Measurements from ENCODE around the gene SRM.

The SRM gene

DNA sequence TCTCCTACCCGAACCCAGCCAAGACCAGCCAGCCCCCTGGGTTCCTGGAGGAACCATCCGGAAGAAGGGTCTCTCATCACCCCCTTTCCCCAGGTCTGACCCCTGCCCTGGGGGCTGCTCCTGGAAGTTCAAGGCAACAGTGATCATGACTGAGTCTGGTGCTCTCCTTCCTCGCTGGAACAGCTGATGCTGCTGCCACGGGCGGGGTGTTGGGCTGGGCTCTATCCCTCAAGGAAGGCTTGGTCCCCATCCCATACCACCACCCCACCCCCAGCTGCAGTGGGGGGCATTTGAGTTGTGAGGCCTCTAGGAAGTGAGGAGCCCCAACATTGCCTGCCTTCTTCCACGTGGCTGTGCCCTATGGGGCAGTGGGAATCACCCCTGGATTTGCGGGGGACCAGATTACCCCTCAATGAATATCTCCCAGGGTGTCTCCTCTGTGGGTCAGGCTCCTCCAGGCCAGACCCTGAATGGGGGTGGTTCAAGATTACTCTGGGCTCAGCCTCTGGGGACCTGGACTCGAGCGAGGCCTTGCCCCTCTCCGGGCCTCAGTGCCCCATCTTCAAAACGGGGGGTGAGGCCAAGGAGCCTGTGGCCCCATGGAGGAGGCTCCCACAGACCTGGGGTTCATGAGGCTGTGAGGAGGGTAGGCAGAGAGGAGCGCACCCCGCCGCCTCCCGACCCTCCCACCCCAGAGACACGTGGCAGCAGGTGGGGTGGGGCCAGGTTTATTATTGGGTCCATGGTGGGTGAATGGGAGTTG is 15.6 kb downstream of the SRM start (continued):
- no peak for TF ChIP-seq MZF1 (tag by site-specific recombination; IDR thresholded peaks at IDR 0.05; ENCODE audit: borderline replicate concordance)
- TF ChIP-seq ZNF529 (tag by site-specific recombination; IDR thresholded peaks at IDR 0.05; ENCODE audit: insufficient replicate concordance): no peak
- TF ChIP-seq, protein P1, sequence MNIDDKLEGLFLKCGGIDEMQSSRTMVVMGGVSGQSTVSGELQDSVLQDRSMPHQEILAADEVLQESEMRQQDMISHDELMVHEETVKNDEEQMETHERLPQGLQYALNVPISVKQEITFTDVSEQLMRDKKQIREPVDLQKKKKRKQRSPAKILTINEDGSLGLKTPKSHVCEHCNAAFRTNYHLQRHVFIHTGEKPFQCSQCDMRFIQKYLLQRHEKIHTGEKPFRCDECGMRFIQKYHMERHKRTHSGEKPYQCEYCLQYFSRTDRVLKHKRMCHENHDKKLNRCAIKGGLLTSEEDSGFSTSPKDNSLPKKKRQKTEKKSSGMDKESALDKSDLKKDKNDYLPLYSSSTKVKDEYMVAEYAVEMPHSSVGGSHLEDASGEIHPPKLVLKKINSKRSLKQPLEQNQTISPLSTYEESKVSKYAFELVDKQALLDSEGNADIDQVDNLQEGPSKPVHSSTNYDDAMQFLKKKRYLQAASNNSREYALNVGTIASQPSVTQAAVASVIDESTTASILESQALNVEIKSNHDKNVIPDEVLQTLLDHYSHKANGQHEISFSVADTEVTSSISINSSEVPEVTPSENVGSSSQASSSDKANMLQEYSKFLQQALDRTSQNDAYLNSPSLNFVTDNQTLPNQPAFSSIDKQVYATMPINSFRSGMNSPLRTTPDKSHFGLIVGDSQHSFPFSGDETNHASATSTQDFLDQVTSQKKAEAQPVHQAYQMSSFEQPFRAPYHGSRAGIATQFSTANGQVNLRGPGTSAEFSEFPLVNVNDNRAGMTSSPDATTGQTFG (tag by site-specific recombination; IDR thresholded peaks at IDR 0.05; ENCODE audit: borderline replicate concordance): no peak
- TF ChIP-seq, protein P2, sequence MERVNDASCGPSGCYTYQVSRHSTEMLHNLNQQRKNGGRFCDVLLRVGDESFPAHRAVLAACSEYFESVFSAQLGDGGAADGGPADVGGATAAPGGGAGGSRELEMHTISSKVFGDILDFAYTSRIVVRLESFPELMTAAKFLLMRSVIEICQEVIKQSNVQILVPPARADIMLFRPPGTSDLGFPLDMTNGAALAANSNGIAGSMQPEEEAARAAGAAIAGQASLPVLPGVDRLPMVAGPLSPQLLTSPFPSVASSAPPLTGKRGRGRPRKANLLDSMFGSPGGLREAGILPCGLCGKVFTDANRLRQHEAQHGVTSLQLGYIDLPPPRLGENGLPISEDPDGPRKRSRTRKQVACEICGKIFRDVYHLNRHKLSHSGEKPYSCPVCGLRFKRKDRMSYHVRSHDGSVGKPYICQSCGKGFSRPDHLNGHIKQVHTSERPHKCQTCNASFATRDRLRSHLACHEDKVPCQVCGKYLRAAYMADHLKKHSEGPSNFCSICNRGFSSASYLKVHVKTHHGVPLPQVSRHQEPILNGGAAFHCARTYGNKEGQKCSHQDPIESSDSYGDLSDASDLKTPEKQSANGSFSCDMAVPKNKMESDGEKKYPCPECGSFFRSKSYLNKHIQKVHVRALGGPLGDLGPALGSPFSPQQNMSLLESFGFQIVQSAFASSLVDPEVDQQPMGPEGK (tag by site-specific recombination; IDR thresholded peaks at IDR 0.05): no peak
- TF ChIP-seq HOXC10 (CRISPR knock-in tag; IDR thresholded peaks at IDR 0.05): no peak
- TF ChIP-seq ZNF169 (tag by site-specific recombination; IDR thresholded peaks at IDR 0.05): no peak
- no peak for TF ChIP-seq OSR2 (tag by site-specific recombination; IDR thresholded peaks at IDR 0.05)
- TF ChIP-seq, protein P3, sequence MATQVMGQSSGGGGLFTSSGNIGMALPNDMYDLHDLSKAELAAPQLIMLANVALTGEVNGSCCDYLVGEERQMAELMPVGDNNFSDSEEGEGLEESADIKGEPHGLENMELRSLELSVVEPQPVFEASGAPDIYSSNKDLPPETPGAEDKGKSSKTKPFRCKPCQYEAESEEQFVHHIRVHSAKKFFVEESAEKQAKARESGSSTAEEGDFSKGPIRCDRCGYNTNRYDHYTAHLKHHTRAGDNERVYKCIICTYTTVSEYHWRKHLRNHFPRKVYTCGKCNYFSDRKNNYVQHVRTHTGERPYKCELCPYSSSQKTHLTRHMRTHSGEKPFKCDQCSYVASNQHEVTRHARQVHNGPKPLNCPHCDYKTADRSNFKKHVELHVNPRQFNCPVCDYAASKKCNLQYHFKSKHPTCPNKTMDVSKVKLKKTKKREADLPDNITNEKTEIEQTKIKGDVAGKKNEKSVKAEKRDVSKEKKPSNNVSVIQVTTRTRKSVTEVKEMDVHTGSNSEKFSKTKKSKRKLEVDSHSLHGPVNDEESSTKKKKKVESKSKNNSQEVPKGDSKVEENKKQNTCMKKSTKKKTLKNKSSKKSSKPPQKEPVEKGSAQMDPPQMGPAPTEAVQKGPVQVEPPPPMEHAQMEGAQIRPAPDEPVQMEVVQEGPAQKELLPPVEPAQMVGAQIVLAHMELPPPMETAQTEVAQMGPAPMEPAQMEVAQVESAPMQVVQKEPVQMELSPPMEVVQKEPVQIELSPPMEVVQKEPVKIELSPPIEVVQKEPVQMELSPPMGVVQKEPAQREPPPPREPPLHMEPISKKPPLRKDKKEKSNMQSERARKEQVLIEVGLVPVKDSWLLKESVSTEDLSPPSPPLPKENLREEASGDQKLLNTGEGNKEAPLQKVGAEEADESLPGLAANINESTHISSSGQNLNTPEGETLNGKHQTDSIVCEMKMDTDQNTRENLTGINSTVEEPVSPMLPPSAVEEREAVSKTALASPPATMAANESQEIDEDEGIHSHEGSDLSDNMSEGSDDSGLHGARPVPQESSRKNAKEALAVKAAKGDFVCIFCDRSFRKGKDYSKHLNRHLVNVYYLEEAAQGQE (tag by site-specific recombination; IDR thresholded peaks at IDR 0.05): no peak
- TF ChIP-seq, protein P4, sequence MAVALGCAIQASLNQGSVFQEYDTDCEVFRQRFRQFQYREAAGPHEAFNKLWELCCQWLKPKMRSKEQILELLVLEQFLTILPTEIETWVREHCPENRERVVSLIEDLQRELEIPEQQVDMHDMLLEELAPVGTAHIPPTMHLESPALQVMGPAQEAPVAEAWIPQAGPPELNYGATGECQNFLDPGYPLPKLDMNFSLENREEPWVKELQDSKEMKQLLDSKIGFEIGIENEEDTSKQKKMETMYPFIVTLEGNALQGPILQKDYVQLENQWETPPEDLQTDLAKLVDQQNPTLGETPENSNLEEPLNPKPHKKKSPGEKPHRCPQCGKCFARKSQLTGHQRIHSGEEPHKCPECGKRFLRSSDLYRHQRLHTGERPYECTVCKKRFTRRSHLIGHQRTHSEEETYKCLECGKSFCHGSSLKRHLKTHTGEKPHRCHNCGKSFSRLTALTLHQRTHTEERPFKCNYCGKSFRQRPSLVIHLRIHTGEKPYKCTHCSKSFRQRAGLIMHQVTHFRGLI (tag by site-specific recombination; IDR thresholded peaks at IDR 0.05): no peak
- TF ChIP-seq ZNF302 (tag by site-specific recombination; IDR thresholded peaks at IDR 0.05; ENCODE audit: low read depth): no peak
- no peak for TF ChIP-seq ZNF549 (tag by site-specific recombination; IDR thresholded peaks at IDR 0.05)
- no peak for TF ChIP-seq SCRT1 (tag by site-specific recombination; IDR thresholded peaks at IDR 0.05; ENCODE audit: borderline replicate concordance)
- TF ChIP-seq ZNF76 (tag by site-specific recombination; IDR thresholded peaks at IDR 0.05; ENCODE audit: borderline replicate concordance, low read depth): no peak

DNA sequence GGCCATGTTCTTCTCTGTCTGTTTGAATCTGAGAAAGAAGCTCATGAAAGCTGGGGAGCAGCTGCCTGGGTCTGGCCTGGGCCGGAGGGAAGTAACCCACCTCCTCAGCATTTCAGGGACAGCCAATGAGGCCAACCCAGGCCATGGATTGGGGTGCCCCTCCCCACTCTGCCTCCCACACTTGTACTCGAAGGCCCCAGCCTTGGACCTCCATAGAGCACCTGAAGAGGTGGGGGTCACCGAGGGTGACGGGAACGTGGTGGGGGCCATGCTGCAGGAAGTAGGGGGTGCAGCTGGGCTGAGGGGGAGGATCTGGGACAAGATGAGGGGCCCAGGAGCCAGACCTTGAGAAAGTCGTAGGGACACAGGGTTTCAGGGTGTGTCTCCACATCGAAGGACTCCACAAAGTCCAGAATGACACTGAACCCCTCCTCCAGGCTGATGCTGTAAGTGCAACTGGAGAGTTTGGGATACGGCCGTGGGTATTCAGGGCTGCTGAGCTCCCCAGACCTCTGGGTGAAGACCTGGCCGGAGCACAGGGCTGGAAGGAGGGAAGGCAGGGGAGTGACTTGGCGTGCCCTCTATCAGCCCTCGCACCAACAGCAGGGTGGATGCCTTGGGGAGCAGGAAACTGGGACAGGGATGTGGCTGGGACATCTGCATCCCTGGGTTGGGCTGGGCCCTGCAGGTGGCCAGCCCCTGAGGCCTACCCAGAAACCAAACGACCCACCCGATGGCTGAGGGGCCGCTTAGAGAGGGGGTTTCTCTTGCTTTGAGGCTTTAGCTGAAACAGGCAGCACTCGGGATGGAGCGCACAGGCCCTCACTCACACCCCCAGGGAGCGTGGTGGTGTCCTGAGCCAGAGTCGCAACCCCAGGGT is 16.6 kb downstream of the SRM start:
- Histone ChIP-seq H3K4me3 (ENCODE audit: low read depth, low read length) (no peak overlapping the region), H3K9me3 (ENCODE audit: control insufficient read depth, insufficient read depth, low read depth, low read length) (no peaks in the 10 kb centered on the region), H3K36me3 (ENCODE audit: control insufficient read depth in 2 of 2, insufficient read depth in 1 of 2, low read length in 2 of 2) (no peaks in the 10 kb centered on the region), H3K4me1 (ENCODE audit: control insufficient read depth, insufficient read depth, low read length) (no peaks in the 10 kb centered on the region), H3K27ac (ENCODE audit: extremely low read depth, low read depth, low read length) (no peak overlapping the region)
- ChIA-PET CTCF (no interaction called here), POLR2A (interaction anchor here (0.5 kb wide), 1 partner anchor 12 kb away, joined by 4 read pairs; no protein-coding TSS in a partner anchor)
- TF ChIP-seq, protein P5, sequence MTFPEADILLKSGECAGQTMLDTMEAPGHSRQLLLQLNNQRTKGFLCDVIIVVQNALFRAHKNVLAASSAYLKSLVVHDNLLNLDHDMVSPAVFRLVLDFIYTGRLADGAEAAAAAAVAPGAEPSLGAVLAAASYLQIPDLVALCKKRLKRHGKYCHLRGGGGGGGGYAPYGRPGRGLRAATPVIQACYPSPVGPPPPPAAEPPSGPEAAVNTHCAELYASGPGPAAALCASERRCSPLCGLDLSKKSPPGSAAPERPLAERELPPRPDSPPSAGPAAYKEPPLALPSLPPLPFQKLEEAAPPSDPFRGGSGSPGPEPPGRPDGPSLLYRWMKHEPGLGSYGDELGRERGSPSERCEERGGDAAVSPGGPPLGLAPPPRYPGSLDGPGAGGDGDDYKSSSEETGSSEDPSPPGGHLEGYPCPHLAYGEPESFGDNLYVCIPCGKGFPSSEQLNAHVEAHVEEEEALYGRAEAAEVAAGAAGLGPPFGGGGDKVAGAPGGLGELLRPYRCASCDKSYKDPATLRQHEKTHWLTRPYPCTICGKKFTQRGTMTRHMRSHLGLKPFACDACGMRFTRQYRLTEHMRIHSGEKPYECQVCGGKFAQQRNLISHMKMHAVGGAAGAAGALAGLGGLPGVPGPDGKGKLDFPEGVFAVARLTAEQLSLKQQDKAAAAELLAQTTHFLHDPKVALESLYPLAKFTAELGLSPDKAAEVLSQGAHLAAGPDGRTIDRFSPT (tag by site-specific recombination; IDR thresholded peaks at IDR 0.05): no peak
- TF ChIP-seq ZNF623 (tag by site-specific recombination; IDR thresholded peaks at IDR 0.05) (no peak), ZNF558 (tag by site-specific recombination; IDR thresholded peaks at IDR 0.05) (no peak)

Measured in HEK293 (cell line).